IMR-90 (cell line): Measurements from ENCODE around the gene KCNIP1. TPM values are rescaled to one million over a fixed set of nuclear protein-coding genes. Genes with fewer than 3 reads are reported as not detected.

ENCODE experiments used
- ATAC-seq: fragments of 200-7000 bp; cut with Tn5 transposase; 2 replicates; pipeline ENCODE4 v1.9.1; 2020; ENCODE audit warnings: low read depth, mild to moderate bottlenecking, moderate library complexity
- BruUV-seq: library from RNA; stranded (reverse); fragments of 400-500 nt; replicated peaks from 2 replicates; lab custom pipeline; 2021; lab: Mats Ljungman, UMichigan
- CTCF ChIA-PET: fragments of 300-600 bp; formaldehyde crosslinking; extraction: SDS; loops from one replicate; lab custom pipeline; 2021; ENCODE audit warnings: antibody characterized with exemption; lab: Yijun Ruan, JAX
- POLR2A ChIA-PET: fragments of 300-600 bp; sonication (Branson Sonifier 250); formaldehyde crosslinking; loops from one replicate; lab custom pipeline; 2022; ENCODE audit warnings: antibody characterized with exemption; ENCODE audit not compliant: unreplicated experiment; lab: Charles Lee
- DNase-seq: peaks from one replicate; pipeline ENCODE4 v3.0.0; 2013
- H2AFZ ChIP-seq: replicated peaks from 2 replicates; pipeline ENCODE3; 2013; ENCODE audit warnings: low read length, mild to moderate bottlenecking; ENCODE audit not compliant: poor library complexity
- H2AK5ac ChIP-seq: 2 replicates; pipeline ENCODE4 v1.6.1; 2013; ENCODE audit warnings: low read depth, low read length, inconsistent platforms
- H2AK9ac ChIP-seq: replicated peaks from 2 replicates; pipeline ENCODE3; 2013; ENCODE audit warnings: mild to moderate bottlenecking, low read depth, low read length, moderate library complexity; ENCODE audit not compliant: poor library complexity
- H2BK120ac ChIP-seq: 2 replicates; pipeline ENCODE4 v1.6.1; 2013; ENCODE audit warnings: low read depth, low read length, inconsistent platforms
- H2BK15ac ChIP-seq: 3 replicates; pipeline ENCODE4 v1.6.1; 2013; ENCODE audit warnings: low read depth, low read length, inconsistent platforms
- H2BK20ac ChIP-seq: 2 replicates; pipeline ENCODE4 v1.6.1; 2013; ENCODE audit warnings: low read depth, mild to moderate bottlenecking, inconsistent platforms, low read length, moderate library complexity
- H2BK5ac ChIP-seq: 2 replicates; pipeline ENCODE4 v1.6.1; 2013; ENCODE audit warnings: mild to moderate bottlenecking, low read depth, low read length, inconsistent platforms; ENCODE audit not compliant: poor library complexity, severe bottlenecking
- H3K14ac ChIP-seq: replicated peaks from 2 replicates; pipeline ENCODE4 v1.6.1; 2013; ENCODE audit warnings: low read depth, low read length, inconsistent platforms
- H3K18ac ChIP-seq: 2 replicates; pipeline ENCODE4 v1.6.1; 2013; ENCODE audit warnings: low read depth, low read length, control low read depth
- H3K23ac ChIP-seq: 2 replicates; pipeline ENCODE4 v1.6.1; 2013; ENCODE audit warnings: low read depth, low read length, inconsistent platforms
- H3K27ac ChIP-seq: 2 replicates; pipeline ENCODE4 v1.5.1; 2013; ENCODE audit warnings: mild to moderate bottlenecking, control low read depth, low read length; ENCODE audit not compliant: insufficient read depth
- H3K27me3 ChIP-seq: 2 replicates; pipeline ENCODE4 v1.6.1; 2013; ENCODE audit warnings: low read length; ENCODE audit not compliant: control insufficient read depth, insufficient read depth
- H3K36me3 ChIP-seq: 2 replicates; pipeline ENCODE4 v1.6.1; 2013; ENCODE audit warnings: low read length, mixed read lengths; ENCODE audit not compliant: control insufficient read depth, insufficient read depth
- H3K4ac ChIP-seq: 2 replicates; pipeline ENCODE4 v1.6.1; 2013; ENCODE audit warnings: low read depth, low read length, inconsistent platforms
- H3K4me1 ChIP-seq: 2 replicates; pipeline ENCODE4 v1.6.1; 2013; ENCODE audit warnings: low read length, mixed read lengths; ENCODE audit not compliant: control insufficient read depth, insufficient read depth
- H3K4me2 ChIP-seq: 2 replicates; pipeline ENCODE4 v1.6.1; 2013; ENCODE audit warnings: low read depth, mild to moderate bottlenecking, control low read depth, low read length, moderate library complexity
- H3K4me3 ChIP-seq: 2 replicates; pipeline ENCODE4 v1.5.1; 2013; ENCODE audit warnings: low read depth, mild to moderate bottlenecking, control low read depth, low read length, moderate library complexity; ENCODE audit not compliant: insufficient read depth
- H3K56ac ChIP-seq: 2 replicates; pipeline ENCODE4 v1.6.1; 2013; ENCODE audit warnings: low read length, inconsistent platforms; ENCODE audit not compliant: insufficient read depth; ENCODE audit errors: extremely low read depth
- H3K79me1 ChIP-seq, 2 experiments: 2 replicates each; pipeline ENCODE4 v1.6.1; 2013; ENCODE audit warnings: low read length in 2 of 2, inconsistent platforms in 1 of 2, low read depth in 1 of 2
- H3K9ac ChIP-seq: 2 replicates; pipeline ENCODE4 v1.6.1; 2013; ENCODE audit warnings: low read depth, low read length, control low read depth
- H3K9me1 ChIP-seq: 2 replicates; pipeline ENCODE4 v1.6.1; 2013; ENCODE audit warnings: low read length, inconsistent platforms; ENCODE audit not compliant: insufficient read depth
- H3K9me3 ChIP-seq: 2 replicates; pipeline ENCODE4 v1.6.1; 2013; ENCODE audit warnings: low read length; ENCODE audit not compliant: control insufficient read depth, insufficient read depth
- H4K20me1 ChIP-seq: 2 replicates; pipeline ENCODE4 v1.6.1; 2013; ENCODE audit warnings: low read length, inconsistent platforms; ENCODE audit not compliant: insufficient read depth
- H4K5ac ChIP-seq: 2 replicates; pipeline ENCODE4 v1.6.1; 2013; ENCODE audit warnings: mild to moderate bottlenecking, low read depth, low read length, control low read depth
- H4K8ac ChIP-seq, 2 experiments: 2 replicates each; pipeline ENCODE4 v1.6.1; 2013; ENCODE audit warnings: low read depth in 2 of 2, low read length in 2 of 2, control low read depth in 1 of 2, inconsistent platforms in 1 of 2
- H4K91ac ChIP-seq: 2 replicates; pipeline ENCODE4 v1.6.1; 2013; ENCODE audit warnings: low read depth, low read length, inconsistent platforms; ENCODE audit not compliant: insufficient read depth
- MAFK ChIP-seq: IDR thresholded peaks from 2 replicates; pipeline ENCODE4 v1.6.1; 2012; ENCODE audit warnings: low read depth, low read length, improper control_type of control experiment
- MXI1 ChIP-seq: IDR thresholded peaks from 2 replicates; pipeline ENCODE4 v1.6.1; 2012; ENCODE audit warnings: low read depth, mild to moderate bottlenecking, low read length, moderate library complexity, borderline replicate concordance
- RCOR1 ChIP-seq: IDR thresholded peaks from 2 replicates; pipeline ENCODE4 v1.6.1; 2012; ENCODE audit warnings: mild to moderate bottlenecking, low read length, improper control_type of control experiment; ENCODE audit not compliant: insufficient replicate concordance
- SMC3 ChIP-seq: fragments of 150-350 bp; IDR thresholded peaks from 2 replicates; pipeline ENCODE4 v1.6.1; 2016; ENCODE audit warnings: low read depth, mild to moderate bottlenecking, antibody characterized with exemption, low read length, moderate library complexity
- WGBS, 2 experiments: methylation state at CpG; one replicate each; pipeline versions ENCODE4 v1.1.5 to v1.1.7; 2013; ENCODE audit warnings: missing lambda C conversion rate in 2 of 2; ENCODE audit not compliant: insufficient read length in 1 of 2; ENCODE audit errors: extremely low coverage in 2 of 2; 5-methylcytosine and 5-hydroxymethylcytosine counted together
- dilution Hi-C: fragments of 300-500 bp; cut with HindIII; formaldehyde crosslinking; loops from one replicate; pipeline ENCODE4 v1.14.3; 2018; ENCODE audit warnings: low sequenced_read_pairs; ENCODE audit not compliant: unreplicated experiment
- in situ Hi-C: fragments of 300-500 bp; cut with MboI; formaldehyde crosslinking; loops from 3 replicates; pipeline ENCODE4 v1.14.3; 2019; ENCODE audit warnings: low sequenced_read_pairs, inconsistent platforms, mixed read lengths
- intact Hi-C: fragments of 100-400 bp; cut with micrococcal nuclease; formaldehyde crosslinking; loops from 2 replicates; pipeline ENCODE4 v1.10.0; 2022
- polyA plus RNA-seq, 3 experiments: library from polyadenylated mRNA; depleted of rRNA; stranded (reverse); fragments of >200 nt; gene quantifications; 2 replicates each; pipeline ENCODE4 v1.2.3, GENCODE V29; 2012; ENCODE audit warnings: low replicate concordance in 1 of 3
- total RNA-seq: library from RNA; depleted of rRNA; stranded (reverse); fragments of >200 nt; gene quantifications from 2 replicates; pipeline ENCODE4 v1.2.3, GENCODE V29; 2012
- TF ChIP-seq, protein P1 (sequence below): fragments of 150-350 bp; IDR thresholded peaks from 2 replicates; pipeline ENCODE4 v1.6.1; 2016; ENCODE audit warnings: low read depth, mild to moderate bottlenecking, low read length, moderate library complexity, borderline replicate concordance
- TF ChIP-seq, protein P2 (sequence below): fragments of 150-350 bp; IDR thresholded peaks from 2 replicates; pipeline ENCODE4 v1.6.1; 2017; ENCODE audit warnings: mild to moderate bottlenecking, antibody characterized with exemption, low read length, low read depth

Gene KCNIP1
- total and polyA plus RNA-seq, 2 of the 4 experiments (the other 2 are of a cell fraction): not detected

DNA sequence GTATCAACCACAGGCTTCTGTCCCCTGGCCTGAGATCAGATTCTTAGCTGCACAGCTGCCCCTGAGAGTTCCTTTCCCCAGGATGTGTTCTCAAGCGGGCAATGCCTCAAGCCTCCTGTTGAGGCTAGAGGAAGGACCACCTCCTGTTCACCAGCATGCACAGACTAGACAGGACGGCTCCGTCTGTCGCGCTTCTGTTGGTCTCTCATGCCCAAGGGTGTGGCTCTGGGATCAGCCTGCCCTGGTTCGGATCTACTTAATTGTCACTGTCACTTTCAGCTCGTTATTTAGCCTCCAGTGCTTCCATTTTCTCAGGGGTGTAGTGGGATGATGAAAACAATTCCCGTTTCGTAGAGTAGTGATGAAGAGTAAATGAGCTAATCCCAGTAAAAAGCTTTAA, 103.1 kb downstream of the KCNIP1 start:
- Histone ChIP-seq H3K27me3 (peaks cover 2% of the 10 kb centered on the region), H3K18ac (no peak overlapping the region), H3K4ac (no peak overlapping the region), H4K20me1 (no peaks in the 10 kb centered on the region), H3K23ac (no peak overlapping the region), H3K27ac (no peak overlapping the region), H4K8ac (no peak overlapping the region), H2AFZ (no peak overlapping the region), H4K5ac (no peak overlapping the region), H2AK9ac (no peak overlapping the region), H2BK120ac (no peak overlapping the region), H3K9me1 (no peaks in the 10 kb centered on the region), H3K79me1 (no peaks in the 10 kb centered on the region), H3K4me1 (no peaks in the 10 kb centered on the region), H2BK5ac (no peak overlapping the region), H3K4me3 (no peak overlapping the region), H4K91ac (no peak overlapping the region), H3K36me3 (no peaks in the 10 kb centered on the region), H2BK15ac (no peak overlapping the region), H3K56ac (no peak overlapping the region), H3K9ac (no peak overlapping the region), H3K4me2 (no peak overlapping the region), H2AK5ac (no peak overlapping the region), H3K9me3 (no peaks in the 10 kb centered on the region), H3K14ac (no peak overlapping the region), H2BK20ac (no peak overlapping the region)
- TF ChIP-seq MXI1 (no peak), RCOR1 (no peak), MAFK (no peak), SMC3 (no peak)
- TF ChIP-seq, protein P1, sequence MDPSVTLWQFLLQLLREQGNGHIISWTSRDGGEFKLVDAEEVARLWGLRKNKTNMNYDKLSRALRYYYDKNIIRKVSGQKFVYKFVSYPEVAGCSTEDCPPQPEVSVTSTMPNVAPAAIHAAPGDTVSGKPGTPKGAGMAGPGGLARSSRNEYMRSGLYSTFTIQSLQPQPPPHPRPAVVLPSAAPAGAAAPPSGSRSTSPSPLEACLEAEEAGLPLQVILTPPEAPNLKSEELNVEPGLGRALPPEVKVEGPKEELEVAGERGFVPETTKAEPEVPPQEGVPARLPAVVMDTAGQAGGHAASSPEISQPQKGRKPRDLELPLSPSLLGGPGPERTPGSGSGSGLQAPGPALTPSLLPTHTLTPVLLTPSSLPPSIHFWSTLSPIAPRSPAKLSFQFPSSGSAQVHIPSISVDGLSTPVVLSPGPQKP: no peak
- TF ChIP-seq, protein P2, sequence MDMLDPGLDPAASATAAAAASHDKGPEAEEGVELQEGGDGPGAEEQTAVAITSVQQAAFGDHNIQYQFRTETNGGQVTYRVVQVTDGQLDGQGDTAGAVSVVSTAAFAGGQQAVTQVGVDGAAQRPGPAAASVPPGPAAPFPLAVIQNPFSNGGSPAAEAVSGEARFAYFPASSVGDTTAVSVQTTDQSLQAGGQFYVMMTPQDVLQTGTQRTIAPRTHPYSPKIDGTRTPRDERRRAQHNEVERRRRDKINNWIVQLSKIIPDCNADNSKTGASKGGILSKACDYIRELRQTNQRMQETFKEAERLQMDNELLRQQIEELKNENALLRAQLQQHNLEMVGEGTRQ: no peak
- no TSS peak for BruUV-seq
- POLR2A ChIA-PET: no interaction called here
- ATAC-seq (no peak), DNase-seq (no peak)
- intact Hi-C loops: no loop called here
- no CpG with 5 or more reads among the region's 9 CpGs for WGBS, 2 experiments
- dilution Hi-C loops: no loop called here
- in situ Hi-C loops: no loop called here
- CTCF ChIA-PET: no interaction called here
